Upper lobe of right lung (tissue), 1 donor: ENCODE results near the gene KLF16. TPM values are rescaled to one million over a fixed set of nuclear protein-coding genes. Genes with fewer than 3 reads are reported as not detected.
"Not testable (repeated sequence)": the region's sequence is repeated elsewhere in the genome, so short reads cannot be mapped to it uniquely, and the experiment has no call there.

Source experiments
- ATAC-seq: fragments of 200-7000 bp; cut with Tn5 transposase; one replicate; pipeline ENCODE4 v1.9.1; 2020; ENCODE audit warnings: mild to moderate bottlenecking, moderate library complexity
- DNase-seq: peaks from one replicate; pipeline ENCODE4 v3.0.0-alpha.2; 2020
- H3K27ac ChIP-seq: fragments of 200-600 bp; one replicate; pipeline ENCODE4 v1.8.0; 2022
- H3K27me3 ChIP-seq: fragments of 200-600 bp; one replicate; pipeline ENCODE4 v1.8.0; 2022; ENCODE audit warnings: mild to moderate bottlenecking
- H3K36me3 ChIP-seq: fragments of 200-600 bp; one replicate; pipeline ENCODE4 v1.8.0; 2022
- H3K4me1 ChIP-seq: fragments of 200-600 bp; one replicate; pipeline ENCODE4 v1.8.0; 2022
- H3K4me3 ChIP-seq: fragments of 200-600 bp; one replicate; pipeline ENCODE4 v1.8.0; 2022; ENCODE audit warnings: mild to moderate bottlenecking
- H3K9me3 ChIP-seq: fragments of 200-600 bp; one replicate; pipeline ENCODE4 v1.8.0; 2022
- CTCF ChIP-seq: fragments of 200-600 bp; IDR thresholded peaks from one replicate; pipeline ENCODE4 v1.8.0; 2022; ENCODE audit warnings: antibody characterized with exemption
- intact Hi-C: fragments of 100-400 bp; cut with DNase I; formaldehyde crosslinking; loops from one replicate; pipeline ENCODE4 v1.11.0; 2022
- total RNA-seq: library from RNA; stranded (reverse); fragmentation: NEBNext Ultra II Directional; extraction: Animal tissue kit (Norgen Biotek cat#: 25700); gene quantifications from one replicate; pipeline ENCODE4 v1.2.1, GENCODE V29; 2021
- donor health status: DM: no; HTN: yes; CAD: no; lungs with severe emphysema.

Gene KLF16
- total RNA-seq, 1 donor from 2014 or later, result 28.0 TPM

- intact Hi-C loops, result not testable (repeated sequence)
- H3K4me1 ChIP-seq, result peaks cover 47% of the 10 kb centered on the region
- peak; percentile 5 for ATAC-seq
Observed at GRCh38 chr19:1876496-1877279, 13.3 kb upstream of the KLF16 start.

GRCh38 chr19:1875646-1876495, 12.5 kb upstream of the KLF16 start:
- no peaks in the 10 kb centered on the region for H3K27me3 ChIP-seq
- ATAC-seq, result peak; percentile 96
- intact Hi-C loops, result no loop called here

More at GRCh38 chr19:1876496-1877279, 13.3 kb upstream of the KLF16 start:
- Histone ChIP-seq H3K27ac (peak overlapping the region; percentile 93), H3K4me3 (peak overlapping the region; percentile 93), H3K36me3 (peaks cover 14% of the 10 kb centered on the region)
- H3K27me3 ChIP-seq, DNase-seq, H3K9me3 ChIP-seq: not testable (repeated sequence)

GRCh38 chr19:1875265-1875645, 11.9 kb upstream of the KLF16 start:
- peaks cover 24% of the 10 kb centered on the region for H3K36me3 ChIP-seq
- intact Hi-C loops, DNase-seq, H3K27me3 ChIP-seq, H3K9me3 ChIP-seq, ATAC-seq: not testable (repeated sequence)
- H3K27ac ChIP-seq, result peak overlapping the region; percentile 93
- peaks cover 41% of the 10 kb centered on the region for H3K4me1 ChIP-seq
- peak overlapping the region; percentile 93 for H3K4me3 ChIP-seq

More at GRCh38 chr19:1875646-1876495, 12.5 kb upstream of the KLF16 start:
- peaks cover 22% of the 10 kb centered on the region for H3K36me3 ChIP-seq
- H3K4me3 ChIP-seq, result peak overlapping the region; percentile 93
- no peak for TF ChIP-seq CTCF
- peak overlapping the region; percentile 93 for H3K27ac ChIP-seq
- H3K9me3 ChIP-seq, result no peaks in the 10 kb centered on the region
- H3K4me1 ChIP-seq, result peaks cover 47% of the 10 kb centered on the region
- peak; percentile 96 for DNase-seq

- DNase-seq, result no peak
- no peak for ATAC-seq
- TF ChIP-seq CTCF, result no peak
- Histone ChIP-seq H3K9me3 (no peaks in the 10 kb centered on the region), H3K4me1 (peaks cover 38% of the 10 kb centered on the region), H3K4me3 (peak overlapping the region; percentile 93), H3K27me3 (no peaks in the 10 kb centered on the region), H3K27ac (peak overlapping the region; percentile 93), H3K36me3 (peaks cover 24% of the 10 kb centered on the region)
- intact Hi-C loops, result no loop called here
Observed at GRCh38 chr19:1874554-1875185, 11.3 kb upstream of the KLF16 start.

GRCh38 chr19:1873524-1874473, 10.4 kb upstream of the KLF16 start:
- Histone ChIP-seq H3K36me3 (peaks cover 24% of the 10 kb centered on the region), H3K4me1 (peaks cover 38% of the 10 kb centered on the region), H3K4me3 (peak overlapping the region; percentile 93), H3K27ac (peak overlapping the region; percentile 93), H3K9me3 (no peaks in the 10 kb centered on the region), H3K27me3 (no peaks in the 10 kb centered on the region)
- ATAC-seq, result peak; percentile 8
- TF ChIP-seq CTCF, result no peak
- peak; percentile 82 for DNase-seq
- intact Hi-C loops, result no loop called here
